ENCODE data around the gene IFI44.

- TF ChIP-seq OSR1 (CRISPR knock-in tag; IDR thresholded peaks at IDR 0.05) (no peak), TSHZ2 (CRISPR knock-in tag; IDR thresholded peaks at IDR 0.05) (no peak), PATZ1 (CRISPR knock-in tag; IDR thresholded peaks at IDR 0.05; ENCODE audit: borderline replicate concordance) (no peak), ISL1 (CRISPR knock-in tag; IDR thresholded peaks at IDR 0.05) (no peak)
Measured at GRCh38 chr1:78641558-78641957, 8.1 kb upstream of the IFI44 start.

Measured in SK-N-SH treated with all-trans-retinoic acid at 6 μM for 48 hours (cell line).